H9 (cell line): ENCODE data around the gene EPS8. TPM values are rescaled to one million over a fixed set of nuclear protein-coding genes. Genes with fewer than 3 reads are reported as not detected.

Source experiments
- DNase-seq: peaks from one replicate; pipeline ENCODE4 v3.0.0-alpha.2; 2017
- H2AFZ ChIP-seq: one replicate; pipeline ENCODE4 v1.6.1; 2013; ENCODE audit warnings: mild to moderate bottlenecking, low read length, control low read depth, moderate library complexity
- H2AK5ac ChIP-seq: 2 replicates; pipeline ENCODE4 v1.6.1; 2013; ENCODE audit warnings: low read length, control low read depth, mixed read lengths; ENCODE audit not compliant: insufficient read length
- H2BK120ac ChIP-seq: one replicate; pipeline ENCODE4 v1.6.1; 2013; ENCODE audit warnings: low read depth, mild to moderate bottlenecking, low read length, control low read depth, inconsistent platforms; ENCODE audit not compliant: poor library complexity, severe bottlenecking
- H2BK12ac ChIP-seq: 2 replicates; pipeline ENCODE4 v1.6.1; 2013; ENCODE audit warnings: low read length, control low read depth, mixed read lengths, low read depth; ENCODE audit not compliant: insufficient read length
- H2BK15ac ChIP-seq: 2 replicates; pipeline ENCODE4 v1.6.1; 2013; ENCODE audit warnings: low read depth, low read length, control low read depth
- H2BK20ac ChIP-seq: one replicate; pipeline ENCODE4 v1.6.1; 2013; ENCODE audit warnings: low read depth, mild to moderate bottlenecking, low read length, control low read depth, inconsistent platforms; ENCODE audit not compliant: poor library complexity, severe bottlenecking
- H2BK5ac ChIP-seq: 2 replicates; pipeline ENCODE4 v1.6.1; 2013; ENCODE audit warnings: low read length, control low read depth, mixed read lengths; ENCODE audit not compliant: insufficient read length
- H3K14ac ChIP-seq: 2 replicates; pipeline ENCODE4 v1.6.1; 2013; ENCODE audit warnings: low read length, control low read depth; ENCODE audit not compliant: insufficient read depth
- H3K18ac ChIP-seq: 2 replicates; pipeline ENCODE4 v1.6.1; 2013; ENCODE audit warnings: low read depth, mild to moderate bottlenecking, mixed read lengths, low read length, control low read depth; ENCODE audit not compliant: insufficient read length
- H3K23ac ChIP-seq: 2 replicates; pipeline ENCODE4 v1.6.1; 2013; ENCODE audit warnings: low read length, control low read depth, mixed read lengths, low read depth; ENCODE audit not compliant: insufficient read length
- H3K23me2 ChIP-seq: 2 replicates; pipeline ENCODE4 v1.6.1; 2013; ENCODE audit warnings: low read depth, mild to moderate bottlenecking, mixed read lengths, low read length, control low read depth; ENCODE audit not compliant: insufficient read length, poor library complexity, severe bottlenecking
- H3K27ac ChIP-seq: 2 replicates; pipeline ENCODE4 v1.5.1; 2013; ENCODE audit warnings: low read length, control low read depth, mixed read lengths, low read depth; ENCODE audit not compliant: insufficient read length
- H3K27me3 ChIP-seq: 2 replicates; pipeline ENCODE4 v1.6.1; 2013; ENCODE audit warnings: low read length, control low read depth, inconsistent platforms; ENCODE audit not compliant: insufficient read depth
- H3K4ac ChIP-seq: 2 replicates; pipeline ENCODE4 v1.6.1; 2013; ENCODE audit warnings: low read depth, mild to moderate bottlenecking, control low read depth, inconsistent platforms, low read length, moderate library complexity
- H3K4me1 ChIP-seq: 2 replicates; pipeline ENCODE4 v1.6.1; 2013; ENCODE audit warnings: low read length, control low read depth, inconsistent platforms; ENCODE audit not compliant: insufficient read depth
- H3K4me2 ChIP-seq: 2 replicates; pipeline ENCODE4 v1.6.1; 2013; ENCODE audit warnings: low read length, control low read depth, mixed read lengths; ENCODE audit not compliant: insufficient read length, insufficient read depth
- H3K56ac ChIP-seq: 2 replicates; pipeline ENCODE4 v1.6.1; 2013; ENCODE audit warnings: low read depth, mild to moderate bottlenecking, mixed read lengths, low read length, control low read depth; ENCODE audit not compliant: insufficient read length
- H3K79me1 ChIP-seq: 2 replicates; pipeline ENCODE4 v1.6.1; 2013; ENCODE audit warnings: low read depth, mild to moderate bottlenecking, moderate library complexity, low read length, control low read depth, inconsistent platforms; ENCODE audit not compliant: insufficient read depth, poor library complexity, severe bottlenecking
- H3K79me2 ChIP-seq: 2 replicates; pipeline ENCODE4 v1.6.1; 2013; ENCODE audit warnings: low read length, control low read depth, inconsistent platforms; ENCODE audit not compliant: insufficient read depth
- H3K9ac ChIP-seq: 2 replicates; pipeline ENCODE4 v1.6.1; 2013; ENCODE audit warnings: low read length, control low read depth, mixed read lengths; ENCODE audit not compliant: insufficient read length; ENCODE audit errors: extremely low read depth
- H3K9me3 ChIP-seq: one replicate; pipeline ENCODE4 v1.6.1; 2013; ENCODE audit warnings: low read depth, low read length, inconsistent platforms; ENCODE audit not compliant: control insufficient read depth
- H3T11ph ChIP-seq: one replicate; pipeline ENCODE4 v1.6.1; 2013; ENCODE audit warnings: mild to moderate bottlenecking, low read length, control low read depth, inconsistent platforms
- H4K20me1 ChIP-seq: one replicate; pipeline ENCODE4 v1.6.1; 2013; ENCODE audit not compliant: control insufficient read depth, insufficient read length, insufficient read depth
- H4K5ac ChIP-seq: 2 replicates; pipeline ENCODE4 v1.6.1; 2013; ENCODE audit warnings: low read depth, mild to moderate bottlenecking, mixed read lengths, low read length, control low read depth; ENCODE audit not compliant: insufficient read length
- H4K8ac ChIP-seq: replicated peaks from 2 replicates; pipeline ENCODE4 v1.6.1; 2013; ENCODE audit warnings: low read length, control low read depth, mixed read lengths, low read depth; ENCODE audit not compliant: insufficient read length
- H4K91ac ChIP-seq: 2 replicates; pipeline ENCODE4 v1.6.1; 2013; ENCODE audit warnings: low read depth, mild to moderate bottlenecking, moderate library complexity, mixed read lengths, low read length, control low read depth; ENCODE audit not compliant: insufficient read length
- H3K27ac Mint-ChIP-seq, 3 experiments: 2 replicates in 2 of 3; 3 replicates in 1 of 3; pipeline ENCODE4 v1.8.0; 2020 to 2021; ENCODE audit warnings: mixed read lengths in 3 of 3, mild to moderate bottlenecking in 1 of 3, moderate library complexity in 1 of 3
- H3K27me3 Mint-ChIP-seq: 2 replicates; pipeline ENCODE4 v1.8.0; 2021; ENCODE audit warnings: low read depth, mild to moderate bottlenecking, moderate library complexity, mixed read lengths
- H3K36me3 Mint-ChIP-seq, 3 experiments: 2 replicates in 2 of 3; 3 replicates in 1 of 3; pipeline ENCODE4 v1.8.0; 2020 to 2021; ENCODE audit warnings: low read depth in 3 of 3, mixed read lengths in 3 of 3; ENCODE audit not compliant: insufficient read depth in 1 of 3
- H3K4me1 Mint-ChIP-seq, 2 experiments: 2 replicates each; pipeline ENCODE4 v1.8.0; 2020; ENCODE audit warnings: mixed read lengths in 2 of 2
- H3K4me3 Mint-ChIP-seq, 2 experiments: 2 replicates in 1 of 2; 3 replicates in 1 of 2; pipeline ENCODE4 v1.8.0; 2020 to 2021; ENCODE audit warnings: mild to moderate bottlenecking in 2 of 2, mixed read lengths in 2 of 2, moderate library complexity in 1 of 2
- H3K9me3 Mint-ChIP-seq, 2 experiments: 2 replicates in 1 of 2; 3 replicates in 1 of 2; pipeline ENCODE4 v1.8.0; 2020; ENCODE audit warnings: mild to moderate bottlenecking in 2 of 2, mixed read lengths in 2 of 2, moderate library complexity in 1 of 2
- CTCF ChIP-seq: fragments of 200-600 bp; sonication (generic); conservative IDR thresholded peaks from 3 replicates; pipeline ENCODE4 v1.8.0; 2021; ENCODE audit warnings: antibody characterized with exemption, mild to moderate bottlenecking
- WGBS: extraction: QIAGEN DNeasy Blood & Tissue Kit; methylation state at CpG from one replicate; pipeline ENCODE4 v1.1.7; 2013; ENCODE audit warnings: missing lambda C conversion rate, low lambda C conversion rate, mixed read lengths; ENCODE audit not compliant: insufficient read length; ENCODE audit errors: extremely low coverage; 5-methylcytosine and 5-hydroxymethylcytosine counted together
- total RNA-seq: library from RNA; stranded (reverse); gene quantifications from 2 replicates; pipeline ENCODE4 v1.2.1, GENCODE V29; 2021

Gene EPS8
- total RNA-seq, 1 experiment from 2014 or later: 2.2 TPM

GRCh38 chr12:15729097-15729496 lies 60.1 kb downstream of the EPS8 start:
- no peak overlapping the region for H3K14ac ChIP-seq
- H2BK120ac ChIP-seq: no peak overlapping the region
- no peak overlapping the region for H3T11ph ChIP-seq
- Mint-ChIP-seq H3K36me3 (no peaks in the 10 kb centered on the region), H3K4me1 (no peaks in the 10 kb centered on the region), H3K4me3 (no peak overlapping the region), H3K9me3 (no peaks in the 10 kb centered on the region), H3K27me3 (no peaks in the 10 kb centered on the region), H3K27ac (no peak overlapping the region)
- no peak overlapping the region for H2AFZ ChIP-seq
- H2BK12ac ChIP-seq: no peak overlapping the region
- no peak overlapping the region for H2BK5ac ChIP-seq
- H3K9ac ChIP-seq: no peak overlapping the region
- no peak overlapping the region for H4K8ac ChIP-seq
- no peak for DNase-seq
- no peaks in the 10 kb centered on the region for H3K27me3 ChIP-seq
- H3K4ac ChIP-seq: no peak overlapping the region
- WGBS: no CpG with 5 or more reads among the region's 4 CpGs
- no peak overlapping the region for H4K5ac ChIP-seq
- H2BK20ac ChIP-seq: no peak overlapping the region
- no peaks in the 10 kb centered on the region for H3K9me3 ChIP-seq
- H3K4me2 ChIP-seq: no peak overlapping the region
- H3K56ac ChIP-seq: no peak overlapping the region
- no peaks in the 10 kb centered on the region for H3K4me1 ChIP-seq
- H3K79me2 ChIP-seq: no peaks in the 10 kb centered on the region
- H3K23ac ChIP-seq: no peak overlapping the region
- H2AK5ac ChIP-seq: no peak overlapping the region
- H3K27ac ChIP-seq: no peak overlapping the region
- H3K23me2 ChIP-seq: no peaks in the 10 kb centered on the region
- no peak overlapping the region for H3K18ac ChIP-seq
- TF ChIP-seq CTCF: no peak
- no peaks in the 10 kb centered on the region for H4K20me1 ChIP-seq
- no peak overlapping the region for H2BK15ac ChIP-seq
- no peaks in the 10 kb centered on the region for H3K79me1 ChIP-seq
- no peak overlapping the region for H4K91ac ChIP-seq
